GM12801 (cell line): ENCODE results near the gene ASAP3.

Experiments used
- CTCF ChIP-seq: IDR thresholded peaks from one replicate; pipeline ENCODE4 v1.5.1; 2011; ENCODE audit warnings: control low read depth; ENCODE audit not compliant: insufficient read length; ENCODE audit errors: extremely low read depth

The ASAP3 gene

GRCh38 chr1:23393706-23394105 lies 90.3 kb downstream of the ASAP3 start:
- TF ChIP-seq CTCF = no peak

- TF ChIP-seq CTCF = no peak
These were observed 91.7 kb downstream of the ASAP3 start for GRCh38 chr1:23392125-23392855.

GRCh38 chr1:23389837-23390321 lies 94.1 kb downstream of the ASAP3 start:
- no peak for TF ChIP-seq CTCF

- no peak for TF ChIP-seq CTCF
These were observed 96.5 kb downstream of the ASAP3 start for GRCh38 chr1:23387494-23387893.

- TF ChIP-seq CTCF = no peak
These were observed 98.8 kb downstream of the ASAP3 start for GRCh38 chr1:23385119-23385621.

- TF ChIP-seq CTCF = no peak
These were observed 99.5 kb downstream of the ASAP3 start for GRCh38 chr1:23384312-23385058.

GRCh38 chr1:23383577-23384311 lies 100.2 kb downstream of the ASAP3 start:
- no peak for TF ChIP-seq CTCF
